Testis (tissue), 2 donors: Measurements from ENCODE around the gene VEGFA.

Experiments used
- POLR2A ChIP-seq: fragments of 450-650 bp; IDR thresholded peaks from one replicate; pipeline ENCODE4 v1.6.1; 2017; ENCODE audit warnings: antibody characterized with exemption, mild to moderate bottlenecking, moderate library complexity
- TF ChIP-seq, protein P1 (sequence below), 3 experiments: fragments of 450-650 bp in 2 of 3; fragments of 200-600 bp in 1 of 3; sonication (generic) in 1 of 3; IDR thresholded peaks; one replicate each; pipeline ENCODE4 v1.5.1; 2016 to 2019; ENCODE audit warnings: antibody characterized with exemption in 3 of 3, mild to moderate bottlenecking in 2 of 3, moderate library complexity in 1 of 3

DNA sequence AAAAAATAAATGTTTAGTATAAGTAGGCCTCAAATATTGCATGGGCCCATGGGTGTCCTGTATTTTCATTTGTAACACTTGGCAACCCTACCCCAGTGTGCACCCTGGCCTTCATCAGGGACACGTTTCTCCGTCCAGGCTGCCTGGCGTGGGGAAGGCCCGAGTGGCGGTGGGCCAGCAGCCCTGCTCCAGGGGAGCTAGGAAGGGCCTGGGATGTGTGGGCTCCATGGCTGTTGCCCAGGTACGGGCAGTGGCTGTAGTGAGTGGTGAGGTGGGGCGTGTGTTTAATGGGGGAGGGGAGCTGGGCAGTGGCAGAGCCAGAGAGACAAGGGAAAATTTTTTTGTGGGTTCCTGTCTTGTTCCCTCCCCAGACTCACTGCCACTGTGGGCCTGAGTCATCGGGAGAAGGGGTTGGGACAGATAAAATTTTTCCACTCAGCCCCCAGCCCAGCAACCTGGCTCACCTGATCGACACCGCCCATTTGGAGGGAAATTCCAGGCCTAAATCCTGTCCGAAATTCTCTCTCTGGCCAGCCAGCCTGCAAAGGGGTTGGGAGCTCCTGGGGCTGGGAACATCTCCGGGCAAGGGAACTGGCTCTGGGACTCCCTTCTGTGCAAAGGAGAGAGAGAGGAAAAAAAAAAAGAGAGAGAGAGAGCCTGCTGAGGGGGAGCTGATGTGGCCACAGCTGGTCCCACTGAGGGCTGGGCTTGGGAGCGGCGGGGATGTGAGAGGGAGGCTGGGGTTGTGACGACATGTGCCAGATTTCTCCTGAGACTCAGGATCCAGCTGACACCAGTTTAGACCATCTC, 32.5 kb upstream of the VEGFA start:
- TF ChIP-seq POLR2A: no peak
- TF ChIP-seq, protein P1, sequence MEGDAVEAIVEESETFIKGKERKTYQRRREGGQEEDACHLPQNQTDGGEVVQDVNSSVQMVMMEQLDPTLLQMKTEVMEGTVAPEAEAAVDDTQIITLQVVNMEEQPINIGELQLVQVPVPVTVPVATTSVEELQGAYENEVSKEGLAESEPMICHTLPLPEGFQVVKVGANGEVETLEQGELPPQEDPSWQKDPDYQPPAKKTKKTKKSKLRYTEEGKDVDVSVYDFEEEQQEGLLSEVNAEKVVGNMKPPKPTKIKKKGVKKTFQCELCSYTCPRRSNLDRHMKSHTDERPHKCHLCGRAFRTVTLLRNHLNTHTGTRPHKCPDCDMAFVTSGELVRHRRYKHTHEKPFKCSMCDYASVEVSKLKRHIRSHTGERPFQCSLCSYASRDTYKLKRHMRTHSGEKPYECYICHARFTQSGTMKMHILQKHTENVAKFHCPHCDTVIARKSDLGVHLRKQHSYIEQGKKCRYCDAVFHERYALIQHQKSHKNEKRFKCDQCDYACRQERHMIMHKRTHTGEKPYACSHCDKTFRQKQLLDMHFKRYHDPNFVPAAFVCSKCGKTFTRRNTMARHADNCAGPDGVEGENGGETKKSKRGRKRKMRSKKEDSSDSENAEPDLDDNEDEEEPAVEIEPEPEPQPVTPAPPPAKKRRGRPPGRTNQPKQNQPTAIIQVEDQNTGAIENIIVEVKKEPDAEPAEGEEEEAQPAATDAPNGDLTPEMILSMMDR (IDR thresholded peaks at IDR 0.05): no peak
